ENCODE measurements around the gene CRYGN.

DNA sequence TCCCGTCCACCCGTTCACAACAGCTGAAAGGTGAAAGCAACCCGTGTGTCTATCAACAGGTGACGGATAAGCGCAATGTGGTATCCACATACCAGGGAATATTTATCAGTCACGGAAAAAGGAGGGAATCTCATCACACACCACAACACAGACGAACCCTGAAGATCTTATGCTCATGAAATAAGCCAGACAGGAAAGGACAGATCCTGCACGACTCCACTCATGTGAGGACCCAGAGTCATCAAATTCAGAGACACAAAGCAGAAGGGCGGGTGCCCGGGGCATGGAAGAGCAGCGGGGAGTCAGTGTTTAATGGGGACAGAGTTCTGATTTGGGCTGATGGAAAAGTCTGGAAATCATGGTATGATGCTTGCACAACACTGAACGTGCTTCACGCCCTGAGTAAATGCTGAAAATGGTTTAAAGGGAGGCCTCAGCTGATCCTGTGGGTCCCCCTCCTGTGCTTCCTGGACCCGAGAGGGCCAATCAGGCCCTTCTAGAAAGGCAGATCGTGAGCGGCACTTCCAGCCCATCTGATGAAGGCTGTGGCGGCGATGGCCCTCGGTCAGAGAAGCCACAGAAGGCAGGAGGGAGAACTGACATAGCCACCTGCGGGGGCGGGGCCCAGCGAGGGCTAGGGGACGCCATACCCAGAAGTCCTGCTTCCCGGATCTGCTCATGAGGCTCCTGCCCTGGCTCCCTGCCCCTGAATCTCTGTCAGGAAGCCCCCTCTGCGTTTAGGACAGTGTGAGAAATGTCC is 49.2 kb downstream of the CRYGN start:
- TF ChIP-seq, protein P1, sequence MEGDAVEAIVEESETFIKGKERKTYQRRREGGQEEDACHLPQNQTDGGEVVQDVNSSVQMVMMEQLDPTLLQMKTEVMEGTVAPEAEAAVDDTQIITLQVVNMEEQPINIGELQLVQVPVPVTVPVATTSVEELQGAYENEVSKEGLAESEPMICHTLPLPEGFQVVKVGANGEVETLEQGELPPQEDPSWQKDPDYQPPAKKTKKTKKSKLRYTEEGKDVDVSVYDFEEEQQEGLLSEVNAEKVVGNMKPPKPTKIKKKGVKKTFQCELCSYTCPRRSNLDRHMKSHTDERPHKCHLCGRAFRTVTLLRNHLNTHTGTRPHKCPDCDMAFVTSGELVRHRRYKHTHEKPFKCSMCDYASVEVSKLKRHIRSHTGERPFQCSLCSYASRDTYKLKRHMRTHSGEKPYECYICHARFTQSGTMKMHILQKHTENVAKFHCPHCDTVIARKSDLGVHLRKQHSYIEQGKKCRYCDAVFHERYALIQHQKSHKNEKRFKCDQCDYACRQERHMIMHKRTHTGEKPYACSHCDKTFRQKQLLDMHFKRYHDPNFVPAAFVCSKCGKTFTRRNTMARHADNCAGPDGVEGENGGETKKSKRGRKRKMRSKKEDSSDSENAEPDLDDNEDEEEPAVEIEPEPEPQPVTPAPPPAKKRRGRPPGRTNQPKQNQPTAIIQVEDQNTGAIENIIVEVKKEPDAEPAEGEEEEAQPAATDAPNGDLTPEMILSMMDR (IDR thresholded peaks at IDR 0.05; ENCODE audit: poor library complexity): no peak
- TF ChIP-seq EZH2 (IDR thresholded peaks at IDR 0.05; ENCODE audit: borderline replicate concordance) (no peak), EZH2phosphoT487 (IDR thresholded peaks at IDR 0.05; ENCODE audit: low read depth, severe bottlenecking, unreplicated experiment) (no peak)

Measured in hepatocyte (in vitro differentiated cells).